Panc1 (cell line): ENCODE results near the gene MTAP. TPM values are rescaled to one million over a fixed set of nuclear protein-coding genes. Genes with fewer than 3 reads are reported as not detected.
A peak's percentile ranks its signal among the peaks of the same experiment; 100 is the strongest.

ENCODE experiments used
- ATAC-seq: fragments of 200-7000 bp; cut with Tn5 transposase; 2 replicates; pipeline ENCODE4 v1.9.1; 2020; ENCODE audit warnings: mild to moderate bottlenecking, moderate library complexity
- BruUV-seq: library from RNA; stranded (reverse); fragments of 400-500 nt; replicated peaks from 2 replicates; lab custom pipeline; 2021; lab: Mats Ljungman, UMichigan
- CTCF ChIA-PET: fragments of 300-600 bp; sonication (Branson Sonifier 250); formaldehyde crosslinking; loops from one replicate; lab custom pipeline; 2022; ENCODE audit warnings: antibody characterized with exemption; lab: Charles Lee
- POLR2A ChIA-PET: fragments of 300-600 bp; sonication (Branson Sonifier 250); formaldehyde crosslinking; loops from one replicate; lab custom pipeline; 2022; ENCODE audit warnings: antibody characterized with exemption; lab: Charles Lee
- DNase-seq: peaks from one replicate; pipeline ENCODE4 v3.0.0-alpha.2; 2010; ENCODE audit warnings: low read depth, low spot score
- H3K27ac ChIP-seq: 2 replicates; pipeline ENCODE4 v1.5.1; 2011; ENCODE audit warnings: mild to moderate bottlenecking, low read length, inconsistent platforms
- H3K27me3 ChIP-seq: fragments of 200-500 bp; sonication (Bioruptor generic); 2 replicates; pipeline ENCODE4 v1.6.0; 2014; ENCODE audit warnings: low read length, inconsistent platforms; ENCODE audit not compliant: control insufficient read depth, insufficient read depth
- H3K36me3 ChIP-seq: fragments of 200-500 bp; sonication (Bioruptor generic); 2 replicates; pipeline ENCODE4 v1.5.1; 2014; ENCODE audit warnings: inconsistent platforms, mild to moderate bottlenecking, low read length, moderate library complexity; ENCODE audit not compliant: control insufficient read depth, insufficient read depth
- H3K4me1 ChIP-seq: 2 replicates; pipeline ENCODE4 v1.5.1; 2011; ENCODE audit warnings: inconsistent platforms, mild to moderate bottlenecking, low read length, moderate library complexity; ENCODE audit not compliant: control insufficient read depth, insufficient read depth
- H3K4me3 ChIP-seq, 2 experiments: 2 replicates each; pipeline ENCODE4 v1.5.1; 2011 to 2012; ENCODE audit warnings: low read depth in 2 of 2, low read length in 2 of 2, mild to moderate bottlenecking in 2 of 2, inconsistent platforms in 1 of 2, moderate library complexity in 1 of 2
- H3K9me3 ChIP-seq: fragments of 200-500 bp; sonication (Bioruptor generic); 2 replicates; pipeline ENCODE4 v1.5.1; 2014; ENCODE audit warnings: low read depth, mild to moderate bottlenecking, inconsistent platforms, low read length, moderate library complexity; ENCODE audit not compliant: control insufficient read depth, insufficient read depth
- POLR2AphosphoS5 ChIP-seq: IDR thresholded peaks from 2 replicates; pipeline ENCODE4 v1.6.1; 2012; ENCODE audit warnings: mild to moderate bottlenecking, low read depth, low read length, moderate library complexity
- SIN3A ChIP-seq: IDR thresholded peaks from 2 replicates; pipeline ENCODE4 v1.6.1; 2012; ENCODE audit warnings: low read depth, mild to moderate bottlenecking, low read length, moderate library complexity, borderline replicate concordance; ENCODE audit not compliant: insufficient read depth
- TCF7L2 ChIP-seq: IDR thresholded peaks from 2 replicates; pipeline ENCODE4 v1.6.1; 2011; ENCODE audit warnings: mild to moderate bottlenecking, low read depth, low read length, inconsistent platforms
- in situ Hi-C: cut with HindIII; loops from 2 replicates; pipeline ENCODE4 v1.10.0; 2016; ENCODE audit warnings: low sequenced_read_pairs, low pct_unique_long_range_greater_than_20kb
- intact Hi-C: fragments of 100-400 bp; cut with micrococcal nuclease; formaldehyde crosslinking; loops from one replicate; pipeline ENCODE4 v1.10.0; 2022; ENCODE audit not compliant: unreplicated experiment
- total RNA-seq: library from RNA; stranded (reverse); gene quantifications from one replicate; pipeline ENCODE4 v1.2.1, GENCODE V29; 2021; ENCODE audit not compliant: unreplicated experiment
- TF ChIP-seq, protein P1 (sequence below), 2 experiments: IDR thresholded peaks; 2 replicates each; pipeline ENCODE4 v1.6.1; 2011 to 2012; ENCODE audit warnings: low read depth in 2 of 2, control low read depth in 1 of 2, low read length in 1 of 2, mild to moderate bottlenecking in 1 of 2, moderate library complexity in 1 of 2; ENCODE audit not compliant: insufficient read depth in 1 of 2
- TF ChIP-seq, protein P2 (sequence below): fragments of 450-650 bp; IDR thresholded peaks from 2 replicates; pipeline ENCODE4 v1.5.1; 2017; ENCODE audit warnings: mild to moderate bottlenecking

Gene MTAP
- total RNA-seq, 1 experiment from 2014 or later, result 9.6 TPM

DNA sequence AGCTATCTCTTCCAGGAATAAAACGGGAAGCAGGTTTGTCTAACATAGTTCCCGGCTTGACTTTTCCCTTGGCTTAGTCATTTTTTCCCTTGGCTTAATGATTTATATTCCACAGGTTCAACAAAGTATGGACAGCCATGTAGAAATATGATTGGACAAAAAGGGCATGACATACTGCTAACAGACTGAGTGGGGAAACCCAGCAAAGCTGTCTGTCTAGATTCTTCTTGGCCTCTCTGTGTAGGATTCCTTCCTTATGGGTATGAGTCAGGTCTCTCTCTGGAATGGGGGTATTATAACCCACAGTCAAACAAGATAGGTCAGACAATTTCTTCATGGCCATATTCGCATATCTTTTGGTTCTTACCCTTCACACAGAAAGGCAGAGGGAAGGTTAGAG lies 5.7 kb upstream of the MTAP start:
- in situ Hi-C loops (no loop called here), intact Hi-C loops (no loop called here)
- ATAC-seq, result no peak
- Histone ChIP-seq H3K27me3 (no peaks in the 10 kb centered on the region), H3K4me1 (peaks cover 2% of the 10 kb centered on the region; the same call in 1 of the 2 replicates), H3K9me3 (no peaks in the 10 kb centered on the region), H3K36me3 (peaks cover 3% of the 10 kb centered on the region; the same call in 1 of the 2 replicates), H3K27ac (no peak overlapping the region), H3K4me3 (no peak overlapping the region)
- ChIA-PET POLR2A (no interaction called here), CTCF (no interaction called here)
- no peak for TF ChIP-seq TCF7L2
- TF ChIP-seq, protein P1, sequence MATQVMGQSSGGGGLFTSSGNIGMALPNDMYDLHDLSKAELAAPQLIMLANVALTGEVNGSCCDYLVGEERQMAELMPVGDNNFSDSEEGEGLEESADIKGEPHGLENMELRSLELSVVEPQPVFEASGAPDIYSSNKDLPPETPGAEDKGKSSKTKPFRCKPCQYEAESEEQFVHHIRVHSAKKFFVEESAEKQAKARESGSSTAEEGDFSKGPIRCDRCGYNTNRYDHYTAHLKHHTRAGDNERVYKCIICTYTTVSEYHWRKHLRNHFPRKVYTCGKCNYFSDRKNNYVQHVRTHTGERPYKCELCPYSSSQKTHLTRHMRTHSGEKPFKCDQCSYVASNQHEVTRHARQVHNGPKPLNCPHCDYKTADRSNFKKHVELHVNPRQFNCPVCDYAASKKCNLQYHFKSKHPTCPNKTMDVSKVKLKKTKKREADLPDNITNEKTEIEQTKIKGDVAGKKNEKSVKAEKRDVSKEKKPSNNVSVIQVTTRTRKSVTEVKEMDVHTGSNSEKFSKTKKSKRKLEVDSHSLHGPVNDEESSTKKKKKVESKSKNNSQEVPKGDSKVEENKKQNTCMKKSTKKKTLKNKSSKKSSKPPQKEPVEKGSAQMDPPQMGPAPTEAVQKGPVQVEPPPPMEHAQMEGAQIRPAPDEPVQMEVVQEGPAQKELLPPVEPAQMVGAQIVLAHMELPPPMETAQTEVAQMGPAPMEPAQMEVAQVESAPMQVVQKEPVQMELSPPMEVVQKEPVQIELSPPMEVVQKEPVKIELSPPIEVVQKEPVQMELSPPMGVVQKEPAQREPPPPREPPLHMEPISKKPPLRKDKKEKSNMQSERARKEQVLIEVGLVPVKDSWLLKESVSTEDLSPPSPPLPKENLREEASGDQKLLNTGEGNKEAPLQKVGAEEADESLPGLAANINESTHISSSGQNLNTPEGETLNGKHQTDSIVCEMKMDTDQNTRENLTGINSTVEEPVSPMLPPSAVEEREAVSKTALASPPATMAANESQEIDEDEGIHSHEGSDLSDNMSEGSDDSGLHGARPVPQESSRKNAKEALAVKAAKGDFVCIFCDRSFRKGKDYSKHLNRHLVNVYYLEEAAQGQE (IDR thresholded peaks at IDR 0.05; ENCODE audit: insufficient read depth in 1 of 2, low read depth in 2 of 2, low read length in 1 of 2), result no peak
- DNase-seq, result no peak
- no TSS peak for BruUV-seq

DNA sequence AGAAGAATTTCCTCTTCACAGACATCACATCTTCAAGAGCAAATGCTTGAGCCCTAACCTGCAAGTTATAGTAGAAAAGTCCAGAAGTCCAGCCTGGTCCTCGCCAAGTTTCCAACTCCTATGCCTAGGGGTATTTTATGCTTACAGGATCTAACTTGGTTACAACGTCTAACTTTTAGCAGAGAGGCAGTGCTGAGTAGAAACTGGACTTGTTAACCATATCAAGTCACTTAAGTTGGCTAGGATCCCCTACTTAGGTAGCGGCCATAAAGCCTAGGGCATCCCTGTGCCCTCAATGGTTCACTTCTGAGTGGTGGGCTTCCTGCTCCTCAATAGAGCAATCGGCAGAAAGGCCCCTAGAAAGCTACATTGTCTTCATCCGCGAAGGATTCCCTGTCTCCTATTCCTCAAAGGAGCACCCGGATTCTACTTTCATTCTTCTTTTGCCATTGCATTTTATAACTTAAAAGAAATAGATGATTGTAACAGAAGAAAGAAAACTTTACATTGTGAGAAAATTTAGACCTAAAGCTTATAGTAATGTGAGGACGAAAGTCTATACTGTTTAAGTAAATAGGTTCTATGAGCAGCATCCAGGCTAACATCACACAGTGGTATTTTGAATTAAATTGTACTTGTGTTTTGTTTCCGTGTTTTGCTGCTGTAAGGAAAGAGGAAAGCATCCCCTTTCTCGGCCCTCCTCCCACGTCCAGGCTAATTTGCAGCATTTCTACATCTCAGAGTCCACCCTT lies 1.3 kb upstream of the MTAP start:
- no peaks in the 10 kb centered on the region for H3K27me3 ChIP-seq
- no TSS peak for BruUV-seq
- TF ChIP-seq TCF7L2 (no peak), SIN3A (no peak), POLR2AphosphoS5 (no peak)
- TF ChIP-seq, protein P2, sequence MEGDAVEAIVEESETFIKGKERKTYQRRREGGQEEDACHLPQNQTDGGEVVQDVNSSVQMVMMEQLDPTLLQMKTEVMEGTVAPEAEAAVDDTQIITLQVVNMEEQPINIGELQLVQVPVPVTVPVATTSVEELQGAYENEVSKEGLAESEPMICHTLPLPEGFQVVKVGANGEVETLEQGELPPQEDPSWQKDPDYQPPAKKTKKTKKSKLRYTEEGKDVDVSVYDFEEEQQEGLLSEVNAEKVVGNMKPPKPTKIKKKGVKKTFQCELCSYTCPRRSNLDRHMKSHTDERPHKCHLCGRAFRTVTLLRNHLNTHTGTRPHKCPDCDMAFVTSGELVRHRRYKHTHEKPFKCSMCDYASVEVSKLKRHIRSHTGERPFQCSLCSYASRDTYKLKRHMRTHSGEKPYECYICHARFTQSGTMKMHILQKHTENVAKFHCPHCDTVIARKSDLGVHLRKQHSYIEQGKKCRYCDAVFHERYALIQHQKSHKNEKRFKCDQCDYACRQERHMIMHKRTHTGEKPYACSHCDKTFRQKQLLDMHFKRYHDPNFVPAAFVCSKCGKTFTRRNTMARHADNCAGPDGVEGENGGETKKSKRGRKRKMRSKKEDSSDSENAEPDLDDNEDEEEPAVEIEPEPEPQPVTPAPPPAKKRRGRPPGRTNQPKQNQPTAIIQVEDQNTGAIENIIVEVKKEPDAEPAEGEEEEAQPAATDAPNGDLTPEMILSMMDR, result no peak
- TF ChIP-seq, protein P1 (IDR thresholded peaks at IDR 0.05; ENCODE audit: insufficient read depth in 1 of 2, low read depth in 2 of 2, low read length in 1 of 2), result no peak
- CTCF ChIA-PET, result no interaction called here
- H3K4me1 ChIP-seq, result peaks cover 17% of the 10 kb centered on the region
- peaks cover 14% of the 10 kb centered on the region; the same call in 1 of the 2 replicates for H3K36me3 ChIP-seq
- in situ Hi-C loops (no loop called here), intact Hi-C loops (no loop called here)
- H3K4me3 ChIP-seq, result peak overlapping the region; percentile 78 to 94
- POLR2A ChIA-PET, result no interaction called here
- H3K27ac ChIP-seq, result peak overlapping the region; percentile 82
- no peak for ATAC-seq
- no peaks in the 10 kb centered on the region for H3K9me3 ChIP-seq
- no peak for DNase-seq
